Measurements from ENCODE around the gene CACNA1S.
A peak's percentile ranks its signal among the peaks of the same experiment; 100 is the strongest.

The CACNA1S gene

GRCh38 chr1:201153474-201154388, 41.5 kb upstream of the CACNA1S start:
- Histone ChIP-seq H3K9ac (ENCODE audit: low read length) (peak overlapping the region; percentile 67), H3K4me3 (ENCODE audit: insufficient read depth, low read length, poor library complexity, severe bottlenecking) (peak overlapping the region; percentile 73), H2AFZ (ENCODE audit: low read depth, low read length, severe bottlenecking) (peak overlapping the region; percentile 87), H3K9me2 (replicated peaks; ENCODE audit: insufficient read depth, low read length) (no peaks in the 10 kb centered on the region), H3K27me3 (ENCODE audit: low read length) (no peaks in the 10 kb centered on the region), H3K79me2 (ENCODE audit: insufficient read depth, low read length) (no peaks in the 10 kb centered on the region), H3K4me2 (ENCODE audit: low read depth, low read length, poor library complexity, severe bottlenecking) (peak overlapping the region; percentile 72), H3K27ac (ENCODE audit: low read depth, low read length) (no peak overlapping the region), H4K20me1 (ENCODE audit: low read depth, low read length) (no peaks in the 10 kb centered on the region), H3K36me3 (ENCODE audit: low read length) (no peaks in the 10 kb centered on the region), H3K9me3 (ENCODE audit: insufficient read depth, low read length) (no peaks in the 10 kb centered on the region), H3F3A (ENCODE audit: insufficient read depth) (no peaks in the 10 kb centered on the region)
- no peak for TF ChIP-seq EZH2phosphoT487 (conservative IDR thresholded peaks at IDR 0.05; ENCODE audit: low read length)
- no peak for TF ChIP-seq CTCF (IDR thresholded peaks at IDR 0.05; ENCODE audit: insufficient read depth, low read length, poor library complexity, severe bottlenecking)

- Histone ChIP-seq H4K20me1 (ENCODE audit: low read depth, low read length) (no peaks in the 10 kb centered on the region), H3K4me2 (ENCODE audit: low read depth, low read length, poor library complexity, severe bottlenecking) (no peak overlapping the region), H3K9ac (ENCODE audit: low read length) (no peak overlapping the region), H3K36me3 (ENCODE audit: low read length) (no peaks in the 10 kb centered on the region), H2AFZ (ENCODE audit: low read depth, low read length, severe bottlenecking) (no peak overlapping the region), H3K4me3 (ENCODE audit: insufficient read depth, low read length, poor library complexity, severe bottlenecking) (no peak overlapping the region), H3F3A (ENCODE audit: insufficient read depth) (no peaks in the 10 kb centered on the region), H3K9me2 (replicated peaks; ENCODE audit: insufficient read depth, low read length) (no peaks in the 10 kb centered on the region), H3K79me2 (ENCODE audit: insufficient read depth, low read length) (no peaks in the 10 kb centered on the region), H3K27me3 (ENCODE audit: low read length) (no peaks in the 10 kb centered on the region), H3K9me3 (ENCODE audit: insufficient read depth, low read length) (no peaks in the 10 kb centered on the region), H3K27ac (ENCODE audit: low read depth, low read length) (no peak overlapping the region)
- no peak for TF ChIP-seq EZH2phosphoT487 (conservative IDR thresholded peaks at IDR 0.05; ENCODE audit: low read length)
- peak; percentile 59 for TF ChIP-seq CTCF (IDR thresholded peaks at IDR 0.05; ENCODE audit: insufficient read depth, low read length, poor library complexity, severe bottlenecking)
Measured at GRCh38 chr1:201149400-201149799, 37.2 kb upstream of the CACNA1S start.

GRCh38 chr1:201147396-201148015, 35.3 kb upstream of the CACNA1S start:
- TF ChIP-seq EZH2phosphoT487 (conservative IDR thresholded peaks at IDR 0.05; ENCODE audit: low read length) (no peak), CTCF (IDR thresholded peaks at IDR 0.05; ENCODE audit: insufficient read depth, low read length, poor library complexity, severe bottlenecking) (no peak)
- Histone ChIP-seq H3F3A (ENCODE audit: insufficient read depth) (no peaks in the 10 kb centered on the region), H3K36me3 (ENCODE audit: low read length) (no peaks in the 10 kb centered on the region)

More at GRCh38 chr1:201147396-201148015, 35.3 kb upstream of the CACNA1S start:
- H3K9me2 ChIP-seq (replicated peaks; ENCODE audit: insufficient read depth, low read length), result no peaks in the 10 kb centered on the region
- no peak overlapping the region for H3K27ac ChIP-seq (ENCODE audit: low read depth, low read length)
- H3K27me3 ChIP-seq (ENCODE audit: low read length), result no peaks in the 10 kb centered on the region
- no peak overlapping the region for H3K4me3 ChIP-seq (ENCODE audit: insufficient read depth, low read length, poor library complexity, severe bottlenecking)
- no peak overlapping the region for H3K4me2 ChIP-seq (ENCODE audit: low read depth, low read length, poor library complexity, severe bottlenecking)
- H4K20me1 ChIP-seq (ENCODE audit: low read depth, low read length), result no peaks in the 10 kb centered on the region
- H3K9me3 ChIP-seq (ENCODE audit: insufficient read depth, low read length), result no peaks in the 10 kb centered on the region
- no peak overlapping the region for H3K9ac ChIP-seq (ENCODE audit: low read length)
- H2AFZ ChIP-seq (ENCODE audit: low read depth, low read length, severe bottlenecking), result no peak overlapping the region
- no peaks in the 10 kb centered on the region for H3K79me2 ChIP-seq (ENCODE audit: insufficient read depth, low read length)
